Measurements from ENCODE around the gene CCSER2.
A peak's percentile ranks its signal among the peaks of the same experiment; 100 is the strongest.
"Not testable (repeated sequence)": the region's sequence is repeated elsewhere in the genome, so short reads cannot be mapped to it uniquely, and the experiment has no call there.

CCSER2 gene

GRCh38 chr10:84401854-84402611, 73.6 kb downstream of the CCSER2 start:
- no peak for DNase-seq

- no peak for DNase-seq
Measured at GRCh38 chr10:84404783-84405182, 76.4 kb downstream of the CCSER2 start.

- DNase-seq, result no peak
Measured at GRCh38 chr10:84405662-84406061, 77.3 kb downstream of the CCSER2 start.

GRCh38 chr10:84406561-84406960, 78.2 kb downstream of the CCSER2 start:
- DNase-seq, result no peak

GRCh38 chr10:84407388-84408049, 79.1 kb downstream of the CCSER2 start:
- DNase-seq, result no peak

- DNase-seq, result no peak
Measured at GRCh38 chr10:84412482-84412881, 84.1 kb downstream of the CCSER2 start.

GRCh38 chr10:84414110-84414509, 85.7 kb downstream of the CCSER2 start:
- DNase-seq, result not testable (repeated sequence)

- no peak for DNase-seq
Measured at GRCh38 chr10:84415539-84416244, 87.3 kb downstream of the CCSER2 start.

GRCh38 chr10:84416245-84416555, 87.8 kb downstream of the CCSER2 start:
- DNase-seq, result no peak

GRCh38 chr10:84423719-84424118, 95.3 kb downstream of the CCSER2 start:
- no peak for DNase-seq

- peak; percentile 10 for DNase-seq
Measured at GRCh38 chr10:84424731-84425167, 96.4 kb downstream of the CCSER2 start.

GRCh38 chr10:84427903-84428650, 99.7 kb downstream of the CCSER2 start:
- DNase-seq, result no peak

GRCh38 chr10:84428711-84429110, 100.3 kb downstream of the CCSER2 start:
- no peak for DNase-seq

- peak; percentile 61 for DNase-seq
Measured at GRCh38 chr10:84429926-84430520, 101.6 kb downstream of the CCSER2 start.

GRCh38 chr10:84432891-84433290, 104.5 kb downstream of the CCSER2 start:
- DNase-seq, result no peak

GRCh38 chr10:84440781-84441180, 112.4 kb downstream of the CCSER2 start:
- no peak for DNase-seq

- DNase-seq, result no peak
Measured at GRCh38 chr10:84447701-84448400, 119.5 kb downstream of the CCSER2 start.

- DNase-seq, result not testable (repeated sequence)
Measured at GRCh38 chr10:84449351-84449750, 121.0 kb downstream of the CCSER2 start.

GRCh38 chr10:84452003-84452402, 123.6 kb downstream of the CCSER2 start:
- no peak for DNase-seq

- no peak for DNase-seq
Measured at GRCh38 chr10:84453303-84453702, 124.9 kb downstream of the CCSER2 start.

- no peak for DNase-seq
Measured at GRCh38 chr10:84456126-84456525, 127.7 kb downstream of the CCSER2 start.

- DNase-seq, result no peak
Measured at GRCh38 chr10:84460520-84460919, 132.1 kb downstream of the CCSER2 start.
